Neural cell (in vitro differentiated cells): ENCODE measurements around the gene CNTD1.

Experiments used
- EP300 ChIP-seq: fragments of 450-650 bp; conservative IDR thresholded peaks from 2 replicates; pipeline ENCODE4 v1.6.1; 2014; ENCODE audit warnings: antibody characterized with exemption, mild to moderate bottlenecking, moderate library complexity; ENCODE audit not compliant: poor library complexity, severe bottlenecking
- EZH2 ChIP-seq: fragments of 200-600, 300-800 bp; shearing (Covaris generic), sonication (generic); IDR thresholded peaks from 2 replicates; pipeline ENCODE4 v1.6.1; 2014; ENCODE audit warnings: antibody characterized with exemption, low read length, borderline replicate concordance, mild to moderate bottlenecking; ENCODE audit not compliant: insufficient read depth, poor library complexity, severe bottlenecking
- RAD21 ChIP-seq: fragments of 450-650 bp; conservative IDR thresholded peaks from 2 replicates; pipeline ENCODE4 v1.6.1; 2014; ENCODE audit warnings: antibody characterized with exemption, mild to moderate bottlenecking, moderate library complexity

- no peak for TF ChIP-seq EP300
- TF ChIP-seq EZH2 = no peak
- no peak for TF ChIP-seq RAD21
These were observed 21.4 kb downstream of the CNTD1 start for GRCh38 chr17:42819939-42820535.
